WI38 (cell line): ENCODE measurements around the gene ELK3.

Source experiments
- H3K4me3 ChIP-seq: 2 replicates; pipeline ENCODE4 v1.5.1; 2011; ENCODE audit warnings: low read depth, mild to moderate bottlenecking, control low read depth, low read length
- CTCF ChIP-seq: IDR thresholded peaks from 2 replicates; pipeline ENCODE4 v1.5.1; 2012; ENCODE audit warnings: low read depth, mild to moderate bottlenecking, control low read depth, low read length

ELK3 gene

GRCh38 chr12:96204381-96204780 is 10.2 kb downstream of the ELK3 start:
- TF ChIP-seq CTCF, result no peak
- no peak overlapping the region for H3K4me3 ChIP-seq

GRCh38 chr12:96205908-96206307 is 11.7 kb downstream of the ELK3 start:
- no peak overlapping the region for H3K4me3 ChIP-seq
- TF ChIP-seq CTCF, result no peak

GRCh38 chr12:96206936-96207662 is 12.9 kb downstream of the ELK3 start:
- H3K4me3 ChIP-seq, result no peak overlapping the region
- no peak for TF ChIP-seq CTCF

- no peak overlapping the region for H3K4me3 ChIP-seq
- TF ChIP-seq CTCF, result no peak
Observed at GRCh38 chr12:96208346-96208745, 14.2 kb downstream of the ELK3 start.

GRCh38 chr12:96208801-96209549 is 14.8 kb downstream of the ELK3 start:
- TF ChIP-seq CTCF, result no peak
- H3K4me3 ChIP-seq, result no peak overlapping the region

GRCh38 chr12:96210376-96211055 is 16.3 kb downstream of the ELK3 start:
- no peak overlapping the region for H3K4me3 ChIP-seq
- TF ChIP-seq CTCF, result no peak

GRCh38 chr12:96211988-96212387 is 17.8 kb downstream of the ELK3 start:
- TF ChIP-seq CTCF, result no peak
- H3K4me3 ChIP-seq, result no peak overlapping the region
